ENCODE results near the gene DNM3.
A peak's percentile ranks its signal among the peaks of the same experiment; 100 is the strongest.
"Not testable (repeated sequence)": the region's sequence is repeated elsewhere in the genome, so short reads cannot be mapped to it uniquely, and the experiment has no call there.

Gene DNM3

DNA sequence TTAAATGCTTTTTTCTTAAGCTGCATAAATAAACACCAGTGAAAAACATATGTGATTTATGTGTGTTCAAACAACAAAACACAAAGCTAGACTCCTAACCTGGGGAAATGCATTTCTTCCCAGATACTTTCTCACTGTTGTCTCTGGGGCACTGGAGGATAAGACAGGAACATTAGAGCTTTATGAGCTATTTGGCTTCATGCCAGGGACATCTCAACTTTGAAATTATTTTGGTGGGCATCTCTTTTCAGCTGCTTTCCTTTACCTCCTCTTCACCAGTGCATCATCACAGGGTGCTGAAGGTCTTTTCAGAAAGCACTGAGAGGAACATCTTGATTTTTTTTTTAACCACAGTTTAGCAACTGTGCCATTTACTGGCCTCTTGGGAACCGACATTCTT lies 212.9 kb downstream of the DNM3 start:
- no peak for DNase-seq

DNA sequence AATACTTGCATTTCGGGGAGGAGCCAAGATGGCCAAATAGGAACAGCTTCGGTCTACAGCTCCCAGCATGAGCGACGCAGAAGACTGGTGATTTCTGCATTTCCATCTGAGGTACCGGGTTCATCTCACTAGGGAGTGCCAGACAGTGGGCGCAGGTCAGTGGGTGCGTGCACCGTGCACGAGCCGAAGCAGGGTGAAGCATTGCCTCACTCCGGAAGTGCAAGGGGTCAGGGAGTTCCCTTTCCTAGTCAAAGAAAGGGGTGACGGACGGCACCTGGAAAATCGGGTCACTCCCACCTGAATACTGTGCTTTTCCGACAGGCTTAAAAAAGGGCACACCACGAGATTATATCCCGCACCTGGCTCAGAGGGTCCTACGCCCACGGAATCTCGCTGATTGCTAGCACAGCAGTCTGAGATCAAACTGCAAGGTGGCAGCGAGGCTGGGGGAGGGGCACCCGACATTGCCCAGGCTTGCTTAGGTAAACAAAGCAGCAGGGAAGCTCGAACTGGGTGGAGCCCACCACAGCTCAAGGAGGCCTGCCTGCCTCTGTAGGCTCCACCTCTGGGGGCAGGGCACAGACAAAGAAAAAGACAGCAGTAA lies 214.6 kb downstream of the DNM3 start:
- DNase-seq: not testable (repeated sequence)

DNA sequence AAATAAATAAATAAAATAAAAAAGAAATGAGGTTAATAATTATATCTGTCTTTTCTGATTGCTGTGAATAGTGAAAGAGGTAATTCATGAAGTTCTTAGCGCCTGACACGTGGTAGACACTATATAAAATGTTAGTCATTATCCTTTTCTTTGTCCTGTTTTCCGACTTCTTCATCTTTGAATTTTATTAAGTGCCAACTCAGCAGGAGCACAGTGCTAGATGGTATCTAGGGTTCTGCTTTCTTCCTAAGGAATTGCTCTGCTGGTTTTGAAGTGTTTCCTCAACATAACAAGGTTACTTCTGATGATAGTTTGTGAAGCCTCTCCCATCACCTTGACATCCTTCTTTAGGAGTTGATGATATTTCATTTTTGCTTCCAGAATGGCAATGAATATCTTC lies 227.0 kb downstream of the DNM3 start:
- DNase-seq: no peak

DNA sequence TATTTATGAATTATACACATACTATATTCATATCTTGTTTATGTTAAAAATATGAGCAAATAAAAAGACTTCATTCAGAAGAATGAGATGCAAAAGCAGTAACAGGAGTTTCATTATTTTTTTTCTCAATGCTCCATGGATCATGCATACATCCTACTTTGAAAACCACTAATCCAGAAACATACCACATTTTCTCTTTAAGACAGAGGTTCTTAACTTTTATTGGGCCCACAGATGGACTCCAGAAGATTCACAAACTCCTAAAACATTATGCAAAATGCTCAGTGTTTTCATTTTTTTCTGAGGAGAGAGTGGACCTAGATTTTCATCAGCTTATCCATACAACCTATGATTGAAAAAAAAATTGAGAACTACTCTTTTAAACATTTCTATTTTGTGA lies 227.8 kb downstream of the DNM3 start:
- no peak for DNase-seq

DNA sequence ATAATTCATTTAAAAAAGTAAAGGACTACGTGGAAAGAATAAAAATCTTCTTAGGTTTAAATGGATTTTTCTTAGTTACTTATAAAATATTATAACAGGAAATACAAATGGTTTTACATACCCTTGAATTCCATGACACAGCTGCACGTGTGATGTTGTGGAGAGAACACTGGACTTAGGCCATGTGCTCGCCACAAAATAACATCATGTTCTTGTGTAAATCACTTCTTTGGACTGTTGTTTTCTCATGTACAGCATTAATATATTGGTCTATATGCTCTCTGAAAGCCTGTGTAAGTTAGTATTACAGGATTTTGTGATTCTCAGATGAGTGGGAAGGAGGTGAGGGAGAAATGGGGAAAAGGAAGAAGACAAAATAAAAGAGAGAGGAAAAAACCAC lies 228.2 kb downstream of the DNM3 start:
- DNase-seq: no peak

DNA sequence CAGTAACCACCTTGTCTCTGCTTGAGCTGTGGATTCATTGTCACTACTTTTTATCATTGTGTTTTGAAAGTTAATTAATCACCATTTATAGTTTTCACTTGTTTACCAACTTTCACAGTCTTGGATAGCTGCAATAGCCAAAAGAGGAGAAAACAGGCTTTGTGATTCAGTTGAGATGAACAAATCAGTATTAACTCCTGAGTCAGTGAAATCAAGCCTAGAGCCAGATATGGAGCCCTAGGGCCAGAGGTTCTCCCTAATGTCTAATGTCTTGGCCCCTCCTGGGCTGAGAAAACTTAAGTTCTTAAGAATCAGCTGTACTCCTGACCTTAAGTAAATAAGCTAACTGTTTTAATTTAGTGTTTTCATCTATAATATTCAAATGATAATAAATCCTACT lies 228.8 kb downstream of the DNM3 start:
- no peak for DNase-seq

DNA sequence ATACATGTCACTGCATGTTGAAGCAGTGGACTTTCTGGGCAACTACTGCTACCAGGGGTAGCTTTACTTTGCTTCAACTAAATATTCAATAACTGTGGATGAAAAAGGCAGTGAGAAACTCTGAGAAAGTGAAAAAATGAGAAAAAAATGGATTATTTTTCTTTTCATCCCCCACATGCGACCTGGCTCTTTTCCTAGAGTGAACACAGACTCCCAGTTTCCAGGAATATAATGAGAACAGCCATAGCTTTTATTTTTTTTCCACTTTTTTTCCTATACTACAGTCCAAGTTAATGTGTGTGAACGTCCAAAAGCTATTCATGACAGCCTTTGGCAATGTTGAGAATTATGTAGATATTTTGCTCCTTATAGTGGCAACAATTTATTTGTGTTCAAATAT lies 230.4 kb downstream of the DNM3 start:
- DNase-seq: no peak

DNA sequence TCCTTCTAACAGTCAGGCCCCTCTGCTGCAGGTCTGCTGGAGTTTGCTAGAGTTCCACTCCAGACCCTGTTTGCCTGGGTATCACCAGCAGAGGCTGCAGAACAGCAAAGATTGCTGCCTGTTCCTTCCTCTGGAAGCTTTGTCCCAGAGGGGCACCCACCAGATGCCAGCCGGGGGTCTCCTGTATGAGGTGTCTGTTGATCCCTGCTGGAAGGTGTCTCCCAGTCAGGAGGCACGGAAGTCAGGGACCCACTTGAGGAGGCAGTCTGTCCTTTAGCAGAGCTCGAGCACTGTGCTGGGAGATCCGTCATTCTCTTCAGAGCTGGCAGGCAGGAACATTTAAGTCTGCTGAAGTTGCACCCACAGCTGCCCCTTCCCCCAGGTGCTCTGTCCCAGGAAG lies 238.6 kb downstream of the DNM3 start:
- not testable (repeated sequence) for DNase-seq

DNA sequence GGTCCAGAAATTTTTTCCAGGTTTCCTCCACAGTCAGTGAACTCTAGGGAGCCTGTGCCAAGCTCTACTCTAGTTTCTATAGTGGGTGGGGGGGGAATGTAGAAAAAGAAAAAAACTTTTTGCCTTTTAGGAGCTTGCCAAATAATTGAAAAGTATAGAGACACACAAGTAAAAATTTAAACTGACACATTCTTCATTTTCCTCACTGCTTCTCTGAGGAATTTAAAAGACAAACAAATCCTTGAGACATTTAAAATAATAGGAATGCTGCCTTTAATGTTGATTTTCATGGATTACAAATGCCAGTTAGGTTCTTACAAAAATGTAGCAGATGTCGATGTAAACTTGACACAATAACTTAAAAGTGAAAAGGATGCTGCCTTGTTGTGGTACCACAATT lies 241.9 kb downstream of the DNM3 start:
- no peak for DNase-seq

DNA sequence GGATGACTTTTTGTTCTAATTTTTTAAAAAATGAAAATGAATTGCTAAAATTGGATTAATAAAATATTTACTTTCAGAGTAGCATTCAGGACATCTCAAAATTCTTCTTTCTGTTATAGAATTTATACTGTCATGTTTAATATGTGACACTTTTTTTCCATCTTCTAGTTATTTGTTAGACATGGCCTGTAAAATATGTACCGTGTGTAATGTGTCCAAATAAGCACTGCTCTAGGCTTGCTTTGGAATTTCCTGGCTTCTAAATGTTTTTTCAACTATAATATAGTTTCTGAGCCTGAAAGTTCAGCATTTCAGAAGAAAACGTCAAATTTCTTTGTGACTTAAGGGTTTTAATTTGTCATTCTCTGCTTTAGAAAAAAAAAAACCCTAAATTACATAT lies 243.6 kb downstream of the DNM3 start:
- DNase-seq: no peak

DNA sequence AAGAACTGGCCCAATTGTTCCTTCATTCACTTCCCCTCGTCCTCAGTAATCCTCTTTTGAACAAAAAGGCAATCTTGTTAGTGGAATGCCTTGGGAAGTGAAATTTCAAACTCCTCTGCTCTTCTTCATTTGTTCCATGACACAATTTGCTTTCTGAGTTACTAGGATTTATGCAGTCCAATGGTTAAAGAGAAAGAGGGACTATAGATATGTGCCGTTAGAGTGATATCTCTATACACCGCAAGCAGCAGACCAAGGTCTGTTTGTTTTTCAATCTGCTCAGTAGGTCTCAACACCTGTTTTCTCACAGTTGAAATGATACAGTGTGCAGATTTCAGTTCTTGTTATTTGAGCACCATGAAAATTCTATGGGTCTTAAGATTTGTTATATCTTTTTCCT lies 244.0 kb downstream of the DNM3 start:
- DNase-seq: no peak

DNA sequence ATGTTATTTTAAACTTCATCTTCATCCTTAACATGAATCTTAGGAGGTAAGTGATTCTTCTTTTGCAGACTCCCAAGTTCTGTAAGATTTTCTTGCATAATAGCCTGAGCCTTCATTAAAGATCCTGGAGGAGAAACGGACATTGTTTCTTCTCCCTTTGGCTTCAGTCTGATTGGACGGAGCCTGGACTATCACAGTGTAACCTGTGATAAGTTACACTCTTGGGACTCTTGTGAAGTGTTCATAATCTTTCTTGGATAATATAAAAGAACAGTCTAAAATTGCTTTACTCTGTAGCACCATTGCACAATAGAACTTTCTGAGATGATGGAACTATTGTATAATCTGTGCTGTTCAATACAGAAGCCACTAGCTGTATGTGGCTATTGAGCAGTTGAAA lies 244.8 kb downstream of the DNM3 start:
- no peak for DNase-seq

DNA sequence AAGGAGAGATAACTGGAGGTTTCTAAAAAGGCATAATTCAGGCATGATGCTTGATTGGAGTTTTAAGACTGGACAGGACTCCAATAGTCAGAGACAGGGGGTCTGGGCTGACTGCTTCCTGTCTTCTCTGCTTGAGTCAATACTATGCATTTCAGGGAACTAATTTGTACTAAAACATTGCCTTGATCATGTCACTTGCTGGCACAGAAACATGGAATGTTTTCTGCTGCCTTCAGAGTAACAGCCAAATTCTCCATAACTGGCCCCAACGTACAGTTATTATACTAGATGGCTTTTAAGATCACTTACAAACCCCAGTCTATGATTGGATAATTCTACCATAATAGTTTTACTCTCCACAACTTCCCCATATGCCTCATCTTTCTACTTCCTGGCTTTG lies 247.0 kb downstream of the DNM3 start:
- no peak for DNase-seq

DNA sequence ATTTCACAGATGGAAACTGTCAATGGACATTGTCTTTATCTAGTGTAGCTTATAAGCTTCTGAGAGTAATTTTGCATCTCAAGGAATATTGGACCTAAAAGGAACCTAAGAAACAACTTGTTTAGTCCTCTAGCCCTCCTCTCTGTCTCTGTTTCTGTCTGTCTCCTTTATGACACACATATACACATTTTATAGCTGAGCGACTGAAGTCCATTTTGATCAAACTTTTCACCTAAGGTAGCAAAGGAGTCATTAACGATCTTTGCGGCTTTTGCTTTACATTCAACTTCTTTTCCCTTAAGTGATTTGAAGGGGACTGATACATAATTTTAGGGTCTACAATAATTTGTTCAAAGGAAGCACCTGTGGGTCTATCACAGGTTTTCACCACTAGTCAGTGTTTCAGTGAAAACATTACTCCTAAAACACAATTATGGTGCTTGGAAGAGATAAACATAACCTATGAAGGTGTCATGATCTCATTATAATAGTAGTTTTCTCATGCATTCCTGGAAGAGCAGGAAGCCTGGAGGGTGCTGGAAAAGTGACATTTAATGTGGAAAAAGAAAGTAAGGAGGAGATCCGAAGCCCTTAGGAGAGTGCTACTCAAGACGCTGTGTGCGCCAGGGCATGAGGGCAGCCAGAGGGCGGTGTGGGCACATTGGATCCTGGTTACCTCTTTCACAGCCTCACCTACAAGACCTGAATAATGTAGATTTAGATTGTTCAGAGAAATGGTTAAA lies 248.6 kb downstream of the DNM3 start:
- peak; percentile 43 for DNase-seq

DNA sequence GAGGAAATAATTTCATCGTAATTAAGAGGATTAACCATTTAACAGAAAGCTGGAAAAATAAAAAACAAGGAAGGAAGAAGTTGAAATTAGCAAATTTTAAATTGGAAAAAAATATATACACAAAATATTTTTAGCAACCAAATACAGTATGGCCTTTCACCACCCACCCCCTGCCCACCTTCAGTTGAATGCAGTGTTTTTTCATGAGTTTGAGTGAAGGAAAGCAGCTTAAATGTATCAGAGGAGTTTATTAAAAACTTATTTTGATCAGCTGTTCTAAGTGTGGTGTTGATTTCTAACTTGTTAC lies 249.2 kb downstream of the DNM3 start:
- DNase-seq: no peak

DNA sequence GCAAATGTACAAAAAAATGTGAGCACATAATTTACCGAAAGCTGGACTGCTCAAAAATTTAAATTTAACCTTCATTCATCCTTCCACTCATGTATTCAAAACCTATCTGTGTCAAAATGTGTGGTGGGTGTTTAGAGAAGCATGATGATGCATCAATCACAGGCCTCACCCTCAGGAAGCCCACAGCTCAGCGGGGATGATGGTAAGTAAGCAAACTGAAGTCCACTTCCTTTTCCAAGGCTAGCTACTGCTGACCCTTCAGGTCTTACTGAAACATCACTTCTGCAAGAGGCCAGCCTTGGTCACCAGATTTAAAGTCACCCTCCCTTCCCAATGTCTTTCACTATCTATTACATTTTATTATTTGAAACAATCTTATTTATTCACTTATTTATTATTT lies 254.5 kb downstream of the DNM3 start:
- no peak for DNase-seq

DNA sequence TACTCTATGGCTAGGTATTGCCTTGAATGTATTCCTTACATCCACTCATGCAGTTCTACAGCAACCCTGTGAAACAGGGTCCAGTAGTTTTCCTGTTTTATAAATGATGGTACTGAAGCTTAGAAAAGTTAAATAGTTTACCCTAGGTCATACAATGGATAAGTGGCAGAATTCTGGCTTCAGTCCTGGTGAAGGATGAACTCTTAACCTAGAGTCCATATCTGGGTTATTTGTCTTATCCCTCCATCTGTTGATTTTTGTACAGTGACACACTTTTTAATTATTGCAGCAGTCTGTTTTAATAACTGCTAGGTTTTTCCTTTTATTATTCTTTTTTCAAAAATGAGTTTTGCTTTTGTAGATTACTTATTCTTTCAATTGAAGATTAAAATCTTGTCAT lies 263.9 kb downstream of the DNM3 start:
- DNase-seq: no peak

DNA sequence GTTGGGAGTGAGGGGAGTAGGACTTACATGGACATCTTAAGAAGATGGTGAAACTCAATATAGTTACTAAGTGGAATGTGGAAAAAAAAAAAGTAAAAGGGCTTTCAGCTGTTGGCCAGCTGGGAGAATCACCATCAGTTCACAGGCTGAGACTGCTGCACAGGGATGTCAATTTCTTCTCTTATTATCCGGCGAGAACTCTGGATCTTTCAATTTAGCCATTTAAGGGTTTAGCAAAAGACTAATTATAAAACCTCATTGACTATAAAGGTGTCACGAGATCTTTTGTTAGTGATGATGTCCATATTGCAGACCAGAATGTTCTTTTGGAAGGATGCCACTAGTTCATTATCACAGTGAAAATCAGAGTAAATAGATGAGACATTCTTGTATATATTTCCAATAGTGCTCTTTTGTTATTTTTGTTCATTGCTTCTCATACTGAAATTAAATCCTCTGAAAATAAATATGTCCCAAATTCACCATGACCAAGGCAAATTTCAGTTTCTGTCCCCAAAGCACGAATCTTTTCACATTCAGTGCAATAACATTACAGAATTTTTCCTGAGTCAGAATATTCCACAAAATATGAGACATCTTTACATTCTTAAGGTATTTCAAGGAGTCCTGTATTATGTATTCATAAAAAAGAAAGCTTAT lies 266.1 kb downstream of the DNM3 start:
- DNase-seq: no peak

DNA sequence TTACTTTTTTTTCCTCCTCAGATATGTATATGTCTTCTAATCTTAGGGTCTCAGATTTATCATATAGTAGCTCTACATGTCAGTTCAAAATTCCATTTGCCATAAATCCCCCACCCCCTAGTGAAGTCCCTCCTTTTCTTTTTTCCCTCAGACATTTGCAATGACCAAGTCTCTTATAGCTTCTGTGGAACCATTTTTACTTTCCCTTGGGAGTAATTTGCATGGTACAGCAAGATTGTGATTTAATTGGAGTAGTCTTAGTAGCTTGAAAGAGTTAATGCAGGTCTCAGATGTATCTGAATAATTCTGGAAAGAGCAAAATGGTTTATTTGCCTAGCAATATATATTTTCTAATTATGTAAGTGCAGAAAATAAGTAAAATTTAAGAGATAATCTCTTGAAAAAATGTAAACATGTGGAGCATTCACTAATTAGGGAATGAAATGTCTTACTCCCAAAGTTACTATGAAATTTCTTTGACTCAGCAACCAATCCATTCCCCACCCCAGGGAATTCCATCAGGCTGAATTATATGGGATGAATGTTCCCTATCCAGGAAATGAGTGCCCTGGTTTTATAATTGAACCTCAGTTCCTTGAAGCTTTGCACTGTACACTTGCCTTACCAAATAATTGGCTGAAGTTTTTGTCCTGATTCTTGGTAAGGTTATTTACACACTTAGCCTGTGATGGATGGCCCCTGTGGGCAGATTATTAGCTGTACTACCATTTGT lies 267.0 kb downstream of the DNM3 start:
- no peak for DNase-seq

DNA sequence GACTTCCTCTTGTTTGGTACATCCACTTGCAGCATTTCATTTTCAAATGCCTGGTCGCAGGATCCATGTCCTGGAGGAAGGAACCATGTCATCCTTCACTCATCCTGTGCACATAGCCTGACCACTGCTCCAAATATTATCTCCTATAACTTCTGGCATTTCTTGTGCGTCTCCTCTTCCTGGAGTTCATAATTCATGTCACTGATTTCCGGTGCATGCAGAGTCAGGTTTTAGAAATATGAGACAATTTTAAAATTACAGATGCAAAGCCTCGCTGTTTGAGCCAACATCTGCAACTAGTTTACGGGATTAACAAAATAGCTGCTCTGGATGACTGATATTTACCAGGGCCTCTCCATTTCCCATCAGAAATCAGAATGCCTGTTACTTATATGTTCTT lies 268.1 kb downstream of the DNM3 start:
- no peak for DNase-seq

DNA sequence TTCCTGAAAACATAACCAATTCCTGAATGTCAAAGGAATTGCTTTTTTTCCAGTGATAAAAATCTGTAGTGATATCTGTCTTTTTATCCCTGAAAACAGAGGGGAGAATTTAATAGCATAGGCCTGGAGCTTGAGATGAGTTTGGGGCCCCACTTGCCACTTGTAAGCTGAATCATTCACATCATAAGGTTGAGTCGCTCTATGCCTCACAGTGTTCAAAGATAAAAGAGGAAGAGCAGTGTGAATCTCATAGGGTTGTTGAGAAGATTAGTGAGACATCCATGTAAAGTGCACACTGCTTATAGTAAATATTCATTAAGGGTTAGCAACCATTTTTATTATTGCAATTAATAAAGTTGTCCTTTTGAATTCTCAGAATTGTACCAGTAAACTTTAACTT lies 271.3 kb downstream of the DNM3 start:
- no peak for DNase-seq

DNA sequence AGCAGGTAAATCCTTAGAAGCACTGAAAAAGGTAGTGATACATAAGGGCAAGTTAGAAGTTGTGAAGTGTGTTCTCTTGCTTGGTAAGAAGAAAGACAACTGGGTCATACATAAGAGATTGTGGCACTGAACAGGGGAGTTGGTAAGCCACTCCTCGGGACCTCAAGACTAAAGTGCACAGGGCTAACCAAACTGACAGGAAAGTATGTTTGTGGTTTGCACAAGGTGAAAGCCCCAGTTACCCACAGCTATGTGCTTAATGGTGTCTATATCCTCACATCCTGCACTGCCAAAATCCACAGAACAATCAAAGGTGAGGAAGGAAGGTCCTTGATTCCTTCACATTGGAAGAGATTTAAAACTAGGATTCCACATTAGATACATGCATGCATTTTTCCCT lies 276.5 kb downstream of the DNM3 start:
- DNase-seq: no peak

DNA sequence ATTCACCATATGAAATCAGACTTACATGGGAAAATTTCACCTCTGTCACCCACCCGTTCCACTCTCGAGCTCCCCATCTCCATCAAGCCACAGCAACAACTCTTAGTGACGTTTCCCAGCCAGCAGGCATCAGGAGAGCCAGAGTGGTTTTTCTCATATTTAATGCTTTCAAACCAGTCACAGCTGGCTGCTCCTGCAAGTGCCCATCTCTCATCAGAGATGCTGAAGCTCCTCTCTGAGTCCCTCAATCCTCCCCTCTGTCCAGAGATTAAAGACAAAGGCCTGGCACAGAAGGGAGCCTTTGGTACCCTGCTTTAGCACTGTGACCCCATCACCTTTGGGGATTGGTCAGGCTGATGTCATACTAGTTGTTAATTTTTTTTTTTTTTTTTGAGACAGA lies 277.3 kb downstream of the DNM3 start:
- DNase-seq: no peak

DNA sequence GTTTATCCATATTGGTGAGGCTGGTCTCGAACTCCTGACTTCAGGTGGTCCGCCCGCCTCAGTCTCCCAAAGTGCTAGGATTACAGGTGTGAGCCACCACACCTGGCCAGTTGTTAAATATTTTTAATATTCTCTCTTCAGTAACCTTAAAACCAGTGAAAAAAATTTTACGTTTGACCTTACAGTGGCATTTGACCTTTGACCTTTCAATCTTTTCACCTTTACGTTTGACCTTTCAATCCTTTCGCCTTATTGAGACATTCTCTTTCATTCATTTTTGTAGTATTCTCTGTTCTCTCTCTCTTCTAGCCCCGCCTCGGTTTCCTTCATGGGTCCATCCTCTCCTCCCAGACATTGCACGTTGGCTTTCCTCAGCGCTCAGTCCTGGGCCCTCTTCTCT lies 277.9 kb downstream of the DNM3 start:
- no peak for DNase-seq

Measured in NCI-H1092 treated with DMSO at 0.1 percent for 48 hours (cell line).